K562 (cell line): Measurements from ENCODE around the gene CAMK1D.
"Not testable (repeated sequence)": the region's sequence is repeated elsewhere in the genome, so short reads cannot be mapped to it uniquely, and the experiment has no call there.

ENCODE experiments used
- ATF7 ChIP-seq: fragments of 450-650 bp; IDR thresholded peaks from 2 replicates; pipeline ENCODE4 v1.7.1; 2014; ENCODE audit warnings: mild to moderate bottlenecking, moderate library complexity
- CTCF ChIP-seq, 3 experiments: IDR thresholded peaks in 2 of 3; conservative IDR thresholded peaks in 1 of 3; 2 replicates each; pipeline ENCODE4 v1.5.1; 2011 to 2012; ENCODE audit warnings: low read length in 3 of 3, mild to moderate bottlenecking in 3 of 3, control low read depth in 2 of 3, improper control_type of control experiment in 1 of 3, inconsistent platforms in 1 of 3, low read depth in 1 of 3, mixed read lengths in 1 of 3, moderate library complexity in 1 of 3; ENCODE audit not compliant: insufficient read depth in 2 of 3
- EZH2 ChIP-seq: IDR thresholded peaks from 2 replicates; pipeline ENCODE4 v1.6.1; 2012; ENCODE audit warnings: low read depth, mild to moderate bottlenecking, inconsistent platforms, low read length, borderline replicate concordance
- HNRNPL ChIP-seq: fragments of 200-400 bp; formaldehyde crosslinking; IDR thresholded peaks from 2 replicates; pipeline ENCODE4 v1.6.1; 2017; ENCODE audit warnings: low read depth, mild to moderate bottlenecking, low read length
- REST ChIP-seq, 2 experiments: fragments of 450-650 bp; formaldehyde crosslinking in 1 of 2; IDR thresholded peaks; 2 replicates each; pipeline versions ENCODE4 v1.4.0 to v1.6.1; 2014 to 2020; ENCODE audit warnings: mild to moderate bottlenecking in 2 of 2, borderline replicate concordance in 1 of 2, low read depth in 1 of 2
- RFX5 ChIP-seq: IDR thresholded peaks from 2 replicates; pipeline ENCODE4 v1.6.1; 2011; ENCODE audit warnings: low read depth, mild to moderate bottlenecking, improper control_type of control experiment, low read length
- SMARCE1 ChIP-seq: fragments of 450-650 bp; IDR thresholded peaks from 2 replicates; pipeline ENCODE4 v1.7.1; 2016; ENCODE audit warnings: mild to moderate bottlenecking
- ZBTB8A ChIP-seq: fragments of 450-650 bp; IDR thresholded peaks from 2 replicates; pipeline ENCODE4 v1.6.1; 2018; ENCODE audit warnings: mild to moderate bottlenecking, moderate library complexity; ENCODE audit not compliant: partially characterized antibody
- TF ChIP-seq, protein P1 (sequence below): sonication (generic); formaldehyde crosslinking; IDR thresholded peaks from 2 replicates; pipeline ENCODE4 v1.8.1; 2023; ENCODE audit warnings: mild to moderate bottlenecking, missing genetic modification reagents

GRCh38 chr10:12354696-12355095 is 5.3 kb downstream of the CAMK1D start:
- not testable (repeated sequence) for TF ChIP-seq ATF7; ZBTB8A; REST (IDR thresholded peaks at IDR 0.05; ENCODE audit: borderline replicate concordance); REST (CRISPR knock-in tag; IDR thresholded peaks at IDR 0.05; ENCODE audit: low read depth); RFX5; SMARCE1; CTCF (IDR thresholded peaks at IDR 0.05 in 2 of 3, conservative IDR thresholded peaks at IDR 0.05 in 1 of 3; ENCODE audit: insufficient read depth in 2 of 3, low read depth in 1 of 3, low read length in 3 of 3); EZH2; HNRNPL
- TF ChIP-seq, protein P1, sequence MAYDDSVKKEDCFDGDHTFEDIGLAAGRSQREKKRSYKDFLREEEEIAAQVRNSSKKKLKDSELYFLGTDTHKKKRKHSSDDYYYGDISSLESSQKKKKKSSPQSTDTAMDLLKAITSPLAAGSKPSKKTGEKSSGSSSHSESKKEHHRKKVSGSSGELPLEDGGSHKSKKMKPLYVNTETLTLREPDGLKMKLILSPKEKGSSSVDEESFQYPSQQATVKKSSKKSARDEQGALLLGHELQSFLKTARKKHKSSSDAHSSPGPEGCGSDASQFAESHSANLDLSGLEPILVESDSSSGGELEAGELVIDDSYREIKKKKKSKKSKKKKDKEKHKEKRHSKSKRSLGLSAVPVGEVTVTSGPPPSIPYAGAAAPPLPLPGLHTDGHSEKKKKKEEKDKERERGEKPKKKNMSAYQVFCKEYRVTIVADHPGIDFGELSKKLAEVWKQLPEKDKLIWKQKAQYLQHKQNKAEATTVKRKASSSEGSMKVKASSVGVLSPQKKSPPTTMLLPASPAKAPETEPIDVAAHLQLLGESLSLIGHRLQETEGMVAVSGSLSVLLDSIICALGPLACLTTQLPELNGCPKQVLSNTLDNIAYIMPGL (CRISPR knock-in tag): not testable (repeated sequence)
